ENCODE results near the gene ITPKB.
"Not testable (repeated sequence)": the region's sequence is repeated elsewhere in the genome, so short reads cannot be mapped to it uniquely, and the experiment has no call there.

ITPKB gene

GRCh38 chr1:226649244-226649643 lies 89.8 kb downstream of the ITPKB start:
- no peak for DNase-seq

GRCh38 chr1:226648421-226648820 lies 90.7 kb downstream of the ITPKB start:
- DNase-seq: no peak

GRCh38 chr1:226647719-226648118 lies 91.4 kb downstream of the ITPKB start:
- DNase-seq: no peak

- DNase-seq: no peak
Measured at GRCh38 chr1:226646870-226647449, 92.1 kb downstream of the ITPKB start.

GRCh38 chr1:226646026-226646869 lies 92.8 kb downstream of the ITPKB start:
- DNase-seq: no peak

- no peak for DNase-seq
Measured at GRCh38 chr1:226645279-226645976, 93.7 kb downstream of the ITPKB start.

- peak in 1 of 2 experiments; percentile 45 for DNase-seq
Measured at GRCh38 chr1:226644541-226645176, 94.4 kb downstream of the ITPKB start.

GRCh38 chr1:226643611-226644540 lies 95.2 kb downstream of the ITPKB start:
- DNase-seq: no peak

- peak; percentile 67 to 84 for DNase-seq
Measured at GRCh38 chr1:226643177-226643576, 95.9 kb downstream of the ITPKB start.

- no peak for DNase-seq
Measured at GRCh38 chr1:226642421-226642820, 96.7 kb downstream of the ITPKB start.

- DNase-seq: no peak
Measured at GRCh38 chr1:226641671-226642231, 97.3 kb downstream of the ITPKB start.

- no peak for DNase-seq
Measured at GRCh38 chr1:226640321-226641136, 98.6 kb downstream of the ITPKB start.

GRCh38 chr1:226639631-226640061 lies 99.4 kb downstream of the ITPKB start:
- no peak for DNase-seq

- DNase-seq: not testable (repeated sequence)
Measured at GRCh38 chr1:226639206-226639605, 99.9 kb downstream of the ITPKB start.

- no peak for DNase-seq
Measured at GRCh38 chr1:226638608-226639007, 100.5 kb downstream of the ITPKB start.

GRCh38 chr1:226638001-226638601 lies 101.0 kb downstream of the ITPKB start:
- DNase-seq: no peak

- DNase-seq: no peak
Measured at GRCh38 chr1:226637147-226637935, 101.7 kb downstream of the ITPKB start.

GRCh38 chr1:226636847-226637096 lies 102.3 kb downstream of the ITPKB start:
- no peak for DNase-seq

GRCh38 chr1:226635456-226635941 lies 103.6 kb downstream of the ITPKB start:
- peak in 1 of 2 experiments; percentile 63 for DNase-seq

Measured in stimulated activated CD4-positive, alpha-beta T cell treated with anti-CD3 and anti-CD28 coated beads, Interleukin-4, amount 100 ng/mL, for 4 hours (primary cell).